WERI-Rb-1 (cell line): ENCODE data around the gene RGR.

Source experiments
- DNase-seq: peaks from one replicate; pipeline ENCODE4 v3.0.0-alpha.2; 2020
- H3K27ac ChIP-seq: fragments of 250-450 bp; sonication (Bioruptor Pico); 2 replicates; pipeline ENCODE4 v1.5.1; 2020; ENCODE audit warnings: mild to moderate bottlenecking, moderate library complexity
- H3K27me3 ChIP-seq: fragments of 250-450 bp; sonication (Bioruptor Pico); 2 replicates; pipeline ENCODE4 v1.5.1; 2021; ENCODE audit warnings: mild to moderate bottlenecking, low read depth, moderate library complexity; ENCODE audit not compliant: insufficient read depth, severe bottlenecking
- H3K36me3 ChIP-seq: fragments of 250-450 bp; sonication (Bioruptor Pico); 2 replicates; pipeline ENCODE4 v1.5.1; 2020; ENCODE audit warnings: mild to moderate bottlenecking, moderate library complexity
- H3K4me3 ChIP-seq: 2 replicates; pipeline ENCODE4 v1.5.1; 2011; ENCODE audit warnings: low read depth, mild to moderate bottlenecking, control low read depth, low read length
- H3K9me3 ChIP-seq: fragments of 250-450 bp; sonication (Bioruptor Pico); 2 replicates; pipeline ENCODE4 v1.5.1; 2021; ENCODE audit warnings: mild to moderate bottlenecking, moderate library complexity; ENCODE audit not compliant: severe bottlenecking
- CTCF ChIP-seq: IDR thresholded peaks from 2 replicates; pipeline ENCODE4 v1.5.1; 2011; ENCODE audit warnings: low read depth, mild to moderate bottlenecking, control low read depth, inconsistent platforms, low read length

The RGR gene

GRCh38 chr10:84205049-84205852 is 39.6 kb upstream of the RGR start:
- peaks cover 94% of the 10 kb centered on the region for H3K36me3 ChIP-seq
- TF ChIP-seq CTCF: peak; percentile 95
- no peaks in the 10 kb centered on the region for H3K9me3 ChIP-seq
- no peaks in the 10 kb centered on the region for H3K27me3 ChIP-seq
- peak; percentile 83 for DNase-seq
- H3K4me3 ChIP-seq: no peak overlapping the region
- no peak overlapping the region for H3K27ac ChIP-seq

- peaks cover 94% of the 10 kb centered on the region for H3K36me3 ChIP-seq
- no peaks in the 10 kb centered on the region for H3K27me3 ChIP-seq
- no peak overlapping the region for H3K27ac ChIP-seq
- no peaks in the 10 kb centered on the region for H3K9me3 ChIP-seq
- TF ChIP-seq CTCF: no peak
- H3K4me3 ChIP-seq: no peak overlapping the region
- DNase-seq: no peak
Observed at GRCh38 chr10:84205853-84206525, 38.9 kb upstream of the RGR start.

GRCh38 chr10:84208023-84208422 is 36.8 kb upstream of the RGR start:
- no peak overlapping the region for H3K27ac ChIP-seq
- no peak for TF ChIP-seq CTCF

GRCh38 chr10:84211566-84211965 is 33.3 kb upstream of the RGR start:
- Histone ChIP-seq H3K36me3 (peaks cover 94% of the 10 kb centered on the region), H3K4me3 (no peak overlapping the region), H3K27ac (no peak overlapping the region), H3K9me3 (no peaks in the 10 kb centered on the region), H3K27me3 (no peaks in the 10 kb centered on the region)
- no peak for DNase-seq
- TF ChIP-seq CTCF: no peak

More at GRCh38 chr10:84208023-84208422, 36.8 kb upstream of the RGR start:
- no peak for DNase-seq
- Histone ChIP-seq H3K36me3 (peaks cover 92% of the 10 kb centered on the region), H3K27me3 (no peaks in the 10 kb centered on the region), H3K4me3 (no peak overlapping the region), H3K9me3 (no peaks in the 10 kb centered on the region)

GRCh38 chr10:84212014-84212413 is 32.8 kb upstream of the RGR start:
- H3K27ac ChIP-seq: no peak overlapping the region
- no peak for DNase-seq
- H3K4me3 ChIP-seq: no peak overlapping the region
- H3K36me3 ChIP-seq: peaks cover 94% of the 10 kb centered on the region
- H3K27me3 ChIP-seq: no peaks in the 10 kb centered on the region
- TF ChIP-seq CTCF: no peak
- H3K9me3 ChIP-seq: no peaks in the 10 kb centered on the region
